GM18861 (cell line): ENCODE measurements around the gene MEOX1.

Experiments used
- ATAC-seq: cut with Tn5 transposase; IDR thresholded peaks from one replicate; pipeline ENCODE4 v1.9.1; 2021; ENCODE audit not compliant: unreplicated experiment

MEOX1 gene

DNA sequence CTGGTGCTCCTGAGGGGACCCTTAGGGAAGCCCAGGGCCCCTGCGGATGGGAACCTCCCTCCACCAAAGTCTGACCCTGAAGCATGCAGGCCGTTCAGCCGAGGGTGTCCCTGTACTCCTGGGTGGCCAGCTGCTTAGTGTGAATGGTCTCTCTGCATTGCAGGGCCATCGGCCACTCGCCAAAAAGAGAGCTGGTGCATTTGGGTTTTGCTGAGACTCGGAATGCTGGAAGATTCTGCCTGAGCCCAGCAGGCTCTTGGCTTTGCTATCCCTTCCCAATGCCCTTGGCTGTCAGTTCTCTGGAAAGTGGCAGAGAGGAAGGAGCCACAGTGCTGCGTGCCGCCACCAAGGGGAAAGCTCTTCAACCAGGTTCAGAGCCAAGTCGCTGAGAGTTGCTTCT is 2.8 kb downstream of the MEOX1 start:
- ATAC-seq: no peak

DNA sequence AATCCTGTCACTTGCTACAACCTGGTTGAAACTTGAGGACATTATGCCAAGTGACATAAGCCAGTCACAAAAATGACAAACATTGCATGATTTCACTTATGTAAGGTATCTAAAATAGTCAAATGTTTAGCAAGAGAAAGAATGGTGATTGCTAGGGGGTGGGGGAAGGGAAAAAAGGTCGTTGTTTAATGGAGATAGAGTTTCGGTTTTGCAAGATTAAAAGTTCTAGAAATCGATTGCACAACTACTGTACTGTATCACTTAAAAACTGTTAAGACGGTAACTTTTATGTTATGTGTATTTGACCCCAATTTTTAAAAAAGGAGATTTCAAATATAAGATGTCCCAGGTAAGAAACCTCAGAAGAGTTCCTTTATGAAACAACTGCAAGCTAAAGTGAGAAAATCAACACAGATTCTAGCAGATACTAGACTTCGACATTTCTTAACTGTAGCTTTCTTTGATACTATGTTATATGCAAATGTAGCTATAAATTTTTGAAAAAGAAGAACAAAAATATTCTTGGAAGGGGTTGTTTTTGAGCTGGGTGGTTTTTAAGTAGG is 5.9 kb downstream of the MEOX1 start:
- ATAC-seq: no peak

DNA sequence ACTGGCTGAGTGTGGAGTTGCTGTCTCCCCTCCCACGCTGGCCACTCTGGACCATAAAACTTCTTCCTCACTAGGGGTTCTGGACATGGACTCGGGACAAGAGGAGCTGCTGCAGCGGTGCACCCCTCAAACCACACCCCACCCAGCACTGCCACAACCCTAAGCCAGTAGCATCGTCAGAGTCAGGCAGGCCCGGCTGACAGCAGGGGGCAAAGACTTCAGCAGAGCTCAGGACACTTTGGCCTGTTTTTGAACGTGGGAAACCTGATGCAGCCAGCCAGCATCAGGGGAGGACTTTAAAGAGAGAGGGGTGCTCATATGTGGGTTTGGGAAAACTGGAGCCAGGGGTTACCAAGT is 9.6 kb downstream of the MEOX1 start:
- no peak for ATAC-seq

DNA sequence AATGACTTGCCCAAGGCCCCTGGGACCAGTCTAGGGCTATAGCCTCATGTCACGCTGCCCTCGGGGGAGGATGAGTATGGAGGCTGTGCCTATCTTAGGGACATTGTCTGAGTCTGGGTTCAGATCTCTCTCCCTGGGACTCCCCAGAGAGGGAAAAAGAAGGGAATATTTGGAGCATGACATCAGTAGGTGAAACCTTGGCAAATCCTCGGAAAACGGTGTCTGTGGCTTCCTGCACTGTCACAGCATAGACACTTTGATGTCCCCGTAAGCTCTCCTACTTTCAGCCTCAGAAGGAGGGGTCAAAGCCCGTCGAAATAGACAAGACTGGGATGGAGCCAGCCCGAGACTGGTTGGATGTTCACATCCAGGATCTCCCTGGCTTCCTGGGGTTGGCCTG is 11.3 kb downstream of the MEOX1 start:
- ATAC-seq: no peak

DNA sequence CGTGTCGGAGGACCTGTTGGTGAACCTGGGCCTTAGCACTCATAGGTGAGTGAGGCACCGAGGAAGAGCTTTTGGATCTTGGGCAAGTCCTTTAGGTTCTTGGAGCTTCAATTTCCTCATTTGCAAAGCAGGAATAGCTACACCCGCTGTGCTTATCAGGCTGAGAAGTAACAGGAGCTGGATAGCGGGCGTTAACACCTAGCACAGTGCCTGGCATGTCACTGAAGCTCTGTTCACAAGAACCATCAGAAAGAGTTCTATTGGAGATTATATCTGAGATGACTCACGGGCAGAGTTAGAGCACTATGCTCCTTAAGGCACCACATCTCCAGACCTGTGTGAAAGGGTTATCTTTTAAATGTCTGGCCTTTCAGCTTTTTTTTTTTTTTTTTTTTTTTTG is 12.8 kb downstream of the MEOX1 start:
- ATAC-seq: no peak

DNA sequence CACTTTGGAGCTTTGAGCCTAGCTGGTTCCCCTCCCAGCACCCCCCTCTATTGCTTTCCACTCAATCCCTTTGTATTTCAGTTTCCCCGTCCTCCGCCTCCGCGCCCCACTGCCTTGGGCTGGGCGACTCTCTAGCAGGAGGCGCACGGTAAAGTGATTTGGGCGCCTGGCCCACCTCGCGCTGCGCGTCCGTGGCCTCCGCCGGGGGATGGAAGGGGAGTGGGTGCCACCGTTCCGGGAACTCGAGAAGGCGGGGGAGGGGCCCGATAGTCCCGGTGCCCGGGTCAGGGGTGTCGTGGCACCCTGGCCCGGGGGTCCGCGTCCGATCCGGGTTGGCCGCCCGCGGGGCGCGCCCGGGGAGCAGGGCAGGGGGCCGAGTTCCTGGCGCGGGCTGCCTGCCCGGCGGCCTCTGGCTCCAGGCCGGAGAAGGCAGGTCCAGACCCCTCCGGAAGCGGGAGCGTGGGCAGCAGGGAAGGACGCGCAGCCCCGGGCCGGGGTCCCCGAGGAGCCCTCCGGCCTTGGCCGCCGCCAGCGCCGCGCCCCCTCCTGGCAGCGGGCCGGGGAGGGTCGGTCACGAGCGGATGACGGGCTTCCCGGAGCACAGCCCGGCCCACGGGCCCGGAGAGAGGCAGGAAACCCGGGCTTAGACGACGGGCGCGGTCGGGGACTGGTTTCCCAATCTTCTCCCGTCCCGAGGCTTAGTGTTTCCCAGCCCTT is 15.8 kb downstream of the MEOX1 start:
- ATAC-seq: no peak

DNA sequence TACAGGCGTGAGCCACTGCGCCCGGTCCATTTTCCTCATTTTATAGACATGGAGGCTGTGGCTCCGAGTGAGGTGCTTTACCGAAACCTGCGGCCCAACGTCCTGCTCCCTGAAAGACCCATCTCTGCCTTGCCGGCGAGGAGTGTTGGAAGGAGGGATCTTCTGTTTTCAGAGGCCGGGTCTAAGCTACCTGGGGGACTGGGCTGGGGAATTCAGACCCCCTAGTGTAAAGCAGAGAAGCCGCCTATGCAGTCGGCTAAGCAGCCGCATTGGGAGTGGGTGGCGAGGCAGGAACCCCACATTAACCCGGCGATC is 16.3 kb downstream of the MEOX1 start:
- no peak for ATAC-seq

DNA sequence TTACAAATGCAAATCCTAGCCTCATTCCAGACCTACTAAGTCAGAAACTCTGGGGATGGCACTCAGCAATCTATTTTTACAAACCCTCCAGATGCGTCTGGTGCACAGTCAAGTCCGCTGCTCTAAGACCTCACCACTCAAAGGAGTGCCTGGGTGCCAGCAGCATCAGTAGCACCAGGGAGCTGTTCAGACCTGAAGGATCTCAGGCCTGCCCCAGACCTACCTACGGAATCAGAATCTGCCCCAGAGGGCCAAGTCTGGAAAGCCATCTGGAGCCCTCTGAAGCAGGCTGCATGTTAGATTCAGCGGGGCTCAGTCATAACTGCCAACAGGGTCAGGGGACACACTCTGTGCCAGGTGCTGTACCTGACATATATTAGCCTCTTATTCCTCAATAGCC is 17.6 kb downstream of the MEOX1 start:
- no peak for ATAC-seq

DNA sequence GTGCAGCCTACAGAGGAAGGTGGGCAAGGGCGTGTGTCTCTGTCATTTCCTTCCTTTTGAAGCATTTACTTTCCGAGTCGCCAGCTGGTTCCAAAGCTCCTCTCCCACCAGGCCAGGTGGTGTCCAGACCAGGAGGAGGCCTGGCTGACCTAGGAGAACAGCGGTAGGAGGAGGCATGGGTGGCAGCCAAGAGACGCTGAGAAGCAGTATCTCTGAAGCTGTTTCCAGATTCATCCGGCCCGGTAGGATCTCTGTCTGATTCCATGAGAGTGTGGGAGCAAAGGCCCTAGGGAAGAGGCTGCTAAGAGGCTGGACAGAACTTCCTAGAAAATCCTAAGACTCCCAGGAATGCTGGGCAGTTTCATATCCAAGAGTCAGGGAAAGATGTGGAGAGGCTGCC is 20.3 kb downstream of the MEOX1 start:
- ATAC-seq: no peak

DNA sequence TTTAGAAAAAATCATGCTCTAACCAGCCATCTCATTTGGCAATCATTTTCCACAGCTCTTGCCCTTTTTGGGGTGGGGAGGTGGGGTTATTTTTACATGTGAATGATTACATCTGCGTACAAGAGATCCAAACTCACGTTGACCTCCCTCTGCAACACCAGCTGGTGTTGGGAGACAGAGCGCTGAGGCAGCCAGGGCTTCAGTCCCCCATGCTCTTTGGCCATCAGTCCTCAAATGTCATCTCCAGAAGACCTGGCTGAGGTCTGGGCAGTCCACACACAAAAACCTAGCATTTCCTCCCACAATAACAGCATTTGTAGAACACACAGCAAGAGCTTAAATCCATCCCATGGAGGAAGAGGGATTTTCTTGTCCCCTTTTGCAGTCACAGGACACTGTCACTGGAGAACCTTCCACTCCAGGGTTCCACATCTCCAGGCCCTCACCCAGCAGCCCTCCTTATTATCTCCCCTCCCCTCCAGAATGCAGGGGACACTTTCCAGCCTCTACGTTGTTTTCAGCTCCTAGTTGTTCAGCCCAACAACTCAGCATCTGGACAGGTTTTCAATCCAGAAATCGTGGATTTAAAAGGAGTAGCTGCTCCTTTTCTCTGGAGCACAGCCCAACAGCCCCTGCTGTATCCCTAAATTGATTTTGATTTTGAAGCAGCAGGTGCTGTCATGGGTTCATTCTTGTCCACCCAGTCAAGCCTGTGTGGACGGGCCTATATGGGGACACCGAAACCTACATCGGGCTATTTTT is 21.1 kb downstream of the MEOX1 start:
- no peak for ATAC-seq

DNA sequence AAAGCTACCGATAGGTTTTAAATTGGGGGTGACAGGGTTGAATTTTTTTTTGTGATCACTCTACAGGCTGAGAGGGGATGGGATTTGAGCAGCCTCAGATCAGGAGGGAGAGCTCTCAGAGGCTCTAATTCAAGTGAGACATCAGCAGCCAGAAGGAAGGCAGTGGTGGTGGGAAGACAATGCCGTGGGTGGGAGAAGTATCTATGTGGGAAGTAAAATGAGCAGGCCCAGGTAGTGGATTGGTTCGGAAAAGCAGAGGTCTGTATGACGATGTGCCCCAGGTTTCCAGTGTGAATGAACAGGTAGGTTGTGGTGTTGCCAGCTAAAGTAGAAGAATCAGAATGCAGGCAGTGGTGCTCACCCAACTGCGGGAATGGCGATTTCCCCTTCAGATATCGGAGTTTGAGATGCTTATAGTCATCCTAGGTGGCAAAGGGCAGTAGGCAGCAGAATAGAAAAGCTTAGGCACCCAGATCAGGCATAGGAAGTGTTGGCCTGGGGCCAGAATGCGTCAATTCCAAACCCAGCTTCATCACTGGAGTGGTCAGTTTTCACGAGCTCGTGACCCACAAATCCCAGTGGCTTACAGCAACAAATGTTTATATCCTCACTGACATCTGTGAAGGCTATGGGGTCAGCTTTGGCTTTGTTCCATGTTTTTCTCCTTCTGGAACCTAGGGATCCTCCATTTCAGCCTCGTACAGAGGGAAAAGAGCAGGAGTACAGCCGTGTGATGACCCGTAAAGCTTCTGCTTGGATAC is 24.0 kb downstream of the MEOX1 start:
- ATAC-seq: no peak

DNA sequence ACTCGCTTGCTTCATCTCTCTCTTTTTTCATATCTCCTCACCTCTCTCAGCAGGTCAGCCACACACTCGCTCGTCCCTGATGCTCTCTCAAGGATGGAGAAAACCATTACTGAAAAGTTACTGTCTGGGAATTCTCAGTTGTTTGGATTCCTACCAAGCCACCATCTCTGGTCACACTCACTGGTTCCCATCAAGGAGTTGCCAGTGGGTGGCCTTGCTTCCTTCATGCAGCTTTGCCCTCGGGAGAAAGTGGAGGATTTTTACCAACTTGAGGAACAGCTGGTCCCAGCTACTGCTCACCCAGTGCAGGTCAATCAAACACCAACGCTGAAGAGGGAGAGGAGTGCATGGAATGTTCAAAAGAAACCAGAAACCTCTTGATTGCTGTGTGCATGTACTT is 25.3 kb downstream of the MEOX1 start:
- ATAC-seq: no peak

DNA sequence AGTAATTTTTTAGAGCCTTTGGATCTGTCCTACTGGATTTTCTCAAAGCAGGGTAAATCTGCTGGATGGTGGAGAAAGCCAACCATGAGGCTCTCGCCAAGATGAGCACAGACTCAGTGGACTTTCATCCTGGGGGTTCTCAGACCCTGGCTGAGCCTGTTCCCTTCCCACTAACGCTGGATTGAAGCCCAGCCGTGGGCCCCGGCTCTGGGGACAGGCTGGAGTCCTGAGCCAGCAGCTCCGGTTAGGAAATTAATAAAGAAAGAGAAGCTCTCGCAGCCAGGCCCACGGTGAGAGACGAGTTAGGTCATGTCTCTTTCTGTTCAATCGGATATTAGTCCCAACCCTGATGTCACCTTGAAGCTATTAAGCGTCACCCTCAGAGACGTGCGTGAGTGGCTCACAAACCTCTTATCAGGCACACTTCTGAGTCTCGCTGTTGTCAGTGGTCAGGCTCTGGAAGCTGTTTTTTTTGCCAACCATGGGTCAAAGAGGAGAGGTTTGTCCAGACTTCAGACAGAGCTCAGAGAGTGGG is 27.1 kb downstream of the MEOX1 start:
- no peak for ATAC-seq

DNA sequence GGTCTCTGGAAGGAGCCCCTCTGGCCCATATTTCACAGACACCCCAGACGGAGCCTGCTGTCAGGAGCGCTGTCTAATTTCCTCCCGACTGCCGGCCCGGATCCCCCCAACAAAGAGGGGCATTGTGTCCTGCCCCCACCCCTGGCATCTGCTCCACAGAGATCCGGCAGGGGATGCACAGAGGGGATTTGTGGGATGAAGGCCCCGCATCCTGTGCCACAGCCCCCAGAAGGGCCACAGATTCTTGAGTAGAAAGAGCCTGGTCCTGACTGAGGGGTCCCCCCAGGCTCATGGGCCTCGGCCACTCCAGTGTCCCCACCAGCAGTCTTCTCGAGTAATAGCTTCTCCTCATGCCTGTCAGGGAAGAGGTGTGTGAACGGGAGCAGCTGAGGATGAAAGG is 29.5 kb downstream of the MEOX1 start:
- ATAC-seq: no peak

DNA sequence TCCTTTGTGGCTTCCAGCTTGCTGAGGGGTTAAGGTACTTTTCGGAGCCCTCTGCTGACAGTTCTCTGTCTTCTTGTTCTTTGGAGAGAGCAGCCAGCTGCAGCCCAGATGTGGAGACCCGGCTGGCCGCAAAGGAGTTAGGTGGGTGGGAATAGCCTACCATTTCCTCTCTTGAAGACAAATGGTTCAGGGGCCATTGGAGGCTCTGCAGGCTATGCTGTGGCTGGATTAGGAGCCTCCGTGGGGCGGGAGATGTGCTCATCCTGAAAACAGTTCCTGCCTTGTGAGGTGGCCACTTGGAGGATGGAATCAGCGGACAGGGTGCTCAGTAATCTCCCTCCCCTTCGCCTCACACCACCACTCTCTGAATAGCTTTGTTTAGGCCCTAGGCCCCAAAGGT is 30.3 kb downstream of the MEOX1 start:
- no peak for ATAC-seq

DNA sequence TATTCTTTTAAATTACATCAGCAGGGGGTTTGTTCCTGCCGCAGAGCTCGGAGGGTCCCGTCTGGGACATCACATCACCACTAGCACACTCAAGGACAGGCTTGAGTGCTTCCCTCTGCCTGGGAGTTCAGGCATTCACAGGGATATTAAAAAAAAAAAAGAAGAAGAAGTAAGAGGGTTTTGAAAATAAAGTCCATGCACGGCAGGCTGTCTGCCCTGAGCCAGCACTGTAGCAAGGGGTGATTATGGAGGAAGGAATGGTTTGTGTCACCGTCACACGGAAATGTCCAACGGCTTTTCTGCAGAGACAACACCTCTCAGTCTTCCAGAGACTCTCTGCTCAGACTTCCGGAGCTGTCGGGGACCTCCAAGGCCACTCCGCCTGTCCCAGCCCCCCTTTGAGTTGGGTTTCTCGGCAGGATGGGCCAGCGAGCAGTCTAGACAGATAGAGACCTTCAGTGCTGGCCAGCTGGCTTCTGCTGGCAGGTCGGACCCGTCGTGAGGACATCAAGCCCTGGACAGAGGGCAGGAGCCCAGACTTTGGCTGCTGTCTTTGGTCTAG is 33.6 kb downstream of the MEOX1 start:
- no peak for ATAC-seq

DNA sequence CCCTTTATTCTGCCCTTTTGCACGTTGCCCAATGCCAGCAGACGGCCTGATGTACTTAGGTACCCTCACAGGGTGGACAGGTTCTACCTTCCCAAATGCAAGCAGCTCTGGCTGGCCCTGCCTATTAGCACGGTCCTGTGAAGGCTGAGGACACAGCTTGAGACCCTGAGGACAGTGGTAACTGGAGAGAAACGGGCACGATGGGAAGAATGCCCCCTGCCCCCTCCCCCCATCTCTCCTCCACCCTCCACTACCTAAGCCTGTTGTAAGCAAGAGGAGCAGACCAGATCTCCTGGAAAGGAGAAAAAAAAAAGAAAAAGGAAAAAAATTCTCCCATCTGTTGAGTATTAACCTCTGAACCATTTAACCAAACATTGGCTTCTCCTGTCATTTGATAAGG is 34.1 kb downstream of the MEOX1 start:
- no peak for ATAC-seq

DNA sequence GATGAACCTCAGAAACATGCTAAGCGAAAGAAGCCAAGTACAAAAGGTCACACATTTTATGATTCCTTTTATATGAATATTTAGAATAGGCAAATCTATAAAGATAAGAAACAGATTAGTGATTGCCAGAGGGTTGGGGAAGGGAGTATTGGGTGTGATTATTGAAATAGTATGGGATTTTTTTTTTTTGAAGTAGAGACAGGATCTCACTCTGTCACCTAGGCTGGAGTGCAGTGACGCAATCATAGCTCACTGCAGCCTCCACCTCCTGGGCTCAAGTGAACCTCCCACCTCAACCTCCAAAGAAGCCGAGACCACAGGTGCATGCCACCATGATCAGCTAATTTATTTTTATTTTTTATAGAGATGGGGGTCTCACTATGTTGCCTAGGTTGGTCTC is 35.7 kb downstream of the MEOX1 start:
- ATAC-seq: no peak

DNA sequence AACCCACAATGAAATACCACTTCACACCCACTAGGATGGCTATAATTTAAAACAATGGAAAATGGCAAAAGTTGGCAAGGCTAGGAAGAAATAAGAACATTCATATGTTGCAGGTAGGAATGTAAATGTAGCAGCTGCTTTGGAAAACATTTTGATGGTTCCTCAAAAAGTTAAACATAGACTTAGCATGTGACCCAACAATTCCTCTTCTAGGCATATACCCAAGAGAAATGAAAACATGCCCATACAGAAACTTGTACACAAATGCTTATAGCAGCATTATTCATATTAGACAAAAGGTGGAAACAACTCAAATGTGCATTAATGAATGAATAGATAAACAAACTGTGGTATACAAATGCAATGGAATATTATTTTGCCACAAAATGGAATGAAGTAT is 36.1 kb downstream of the MEOX1 start:
- ATAC-seq: no peak

DNA sequence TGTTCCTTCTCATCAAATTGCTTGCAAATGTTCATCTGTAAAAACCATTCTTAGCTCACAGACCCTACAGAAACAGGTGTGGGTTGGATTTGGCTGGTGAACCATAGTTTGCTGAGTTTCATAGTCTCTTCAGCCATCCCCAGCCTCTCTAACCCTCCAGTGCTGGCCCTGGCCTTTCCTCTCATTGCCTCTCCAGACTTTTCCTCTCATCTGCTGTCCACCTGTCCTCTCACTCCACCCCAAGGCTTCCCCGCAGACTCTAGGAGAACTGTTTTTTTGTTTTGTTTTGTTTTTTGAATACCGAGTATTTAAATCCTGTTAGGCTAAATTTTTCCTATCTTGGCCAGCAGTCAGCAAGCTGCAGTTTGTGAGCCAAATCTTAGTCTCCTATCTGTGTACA is 41.1 kb downstream of the MEOX1 start:
- ATAC-seq: no peak

DNA sequence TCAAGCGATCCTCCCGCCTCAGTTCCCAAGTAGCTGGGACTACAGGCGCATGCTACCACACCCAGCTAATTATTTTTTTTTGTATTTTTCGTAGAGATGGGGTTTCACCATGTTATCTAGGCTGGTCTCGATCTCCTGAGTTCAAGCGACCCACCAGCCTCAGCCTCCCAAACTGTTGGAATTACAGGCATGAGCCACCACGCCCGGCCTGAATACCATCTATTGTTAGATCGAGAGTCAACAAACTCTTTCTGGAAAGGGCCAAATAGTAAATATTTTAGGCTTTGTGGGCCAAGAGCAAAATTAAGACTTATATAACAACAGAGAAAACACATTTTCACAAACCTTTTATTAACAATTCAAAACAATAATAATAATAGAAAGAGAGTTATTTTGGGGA is 41.6 kb downstream of the MEOX1 start:
- ATAC-seq: no peak
